Activated CD4-positive, alpha-beta memory T cell treated with anti-CD3 and anti-CD28 coated beads for 36 hours (primary cell): Measurements from ENCODE around the gene TTLL11. TPM values are rescaled to one million over a fixed set of nuclear protein-coding genes. Genes with fewer than 3 reads are reported as not detected.

Experiments used
- CTCF ChIA-PET: fragments of 350-600 bp; sonication (Branson Sonifier 250); formaldehyde crosslinking; loops from one replicate; lab custom pipeline; 2021; ENCODE audit warnings: antibody characterized with exemption, inconsistent platforms; lab: Charles Lee
- POLR2A ChIA-PET: fragments of 350-600 bp; sonication (Branson Sonifier 250); formaldehyde crosslinking; loops from one replicate; lab custom pipeline; 2021; ENCODE audit warnings: antibody characterized with exemption; lab: Charles Lee
- DNase-seq: peaks from one replicate; pipeline ENCODE4 v3.0.0-alpha.2; 2020
- H3K27ac Mint-ChIP-seq: one replicate; pipeline ENCODE4 v1.8.0; 2021; ENCODE audit warnings: mixed read lengths
- H3K27me3 Mint-ChIP-seq: one replicate; pipeline ENCODE4 v1.8.0; 2021; ENCODE audit warnings: mixed read lengths
- H3K36me3 Mint-ChIP-seq: one replicate; pipeline ENCODE4 v1.8.0; 2021; ENCODE audit warnings: mixed read lengths
- H3K4me1 Mint-ChIP-seq: one replicate; pipeline ENCODE4 v1.8.0; 2021; ENCODE audit warnings: low read depth, mixed read lengths
- H3K4me3 Mint-ChIP-seq: one replicate; pipeline ENCODE4 v1.8.0; 2021; ENCODE audit warnings: mild to moderate bottlenecking, mixed read lengths
- H3K9me3 Mint-ChIP-seq: one replicate; pipeline ENCODE4 v1.8.0; 2021; ENCODE audit warnings: mixed read lengths
- intact Hi-C: fragments of 100-400 bp; cut with micrococcal nuclease; formaldehyde crosslinking; loops from one replicate; pipeline ENCODE4 v1.15.1; 2023
- total RNA-seq, 2 experiments: library from RNA; stranded (reverse); gene quantifications; one replicate each; pipeline ENCODE4 v1.2.3, GENCODE V29; 2021

Gene TTLL11
- total RNA-seq, 2 experiments from 2014 or later = 0.97 TPM

GRCh38 chr9:122103985-122104384 is 10.9 kb upstream of the TTLL11 start:
- ChIA-PET POLR2A (no interaction called here), CTCF (interaction anchor here (0.6 kb wide), 1 partner anchor 247 kb away, joined by 3 read pairs; no protein-coding TSS in a partner anchor)
- Mint-ChIP-seq H3K4me1 (peaks cover 4% of the 10 kb centered on the region), H3K27me3 (peaks cover 4% of the 10 kb centered on the region), H3K27ac (no peak overlapping the region), H3K36me3 (peaks cover 5% of the 10 kb centered on the region), H3K9me3 (peaks cover 12% of the 10 kb centered on the region), H3K4me3 (no peak overlapping the region)
- intact Hi-C loops = no loop called here
- DNase-seq = no peak

- intact Hi-C loops = no loop called here
- Mint-ChIP-seq H3K4me1 (peaks cover 4% of the 10 kb centered on the region), H3K27me3 (peaks cover 4% of the 10 kb centered on the region), H3K4me3 (no peak overlapping the region), H3K27ac (no peak overlapping the region), H3K9me3 (peaks cover 12% of the 10 kb centered on the region), H3K36me3 (peaks cover 5% of the 10 kb centered on the region)
- CTCF ChIA-PET = interaction anchor here (1.2 to 2.9 kb wide), 5 partner anchors 14 to 248 kb away, joined by 3 to 36 read pairs (median 6); no protein-coding TSS in a partner anchor
- DNase-seq = no peak
- POLR2A ChIA-PET = no interaction called here
Measured at GRCh38 chr9:122102156-122102555, 9.0 kb upstream of the TTLL11 start.

DNA sequence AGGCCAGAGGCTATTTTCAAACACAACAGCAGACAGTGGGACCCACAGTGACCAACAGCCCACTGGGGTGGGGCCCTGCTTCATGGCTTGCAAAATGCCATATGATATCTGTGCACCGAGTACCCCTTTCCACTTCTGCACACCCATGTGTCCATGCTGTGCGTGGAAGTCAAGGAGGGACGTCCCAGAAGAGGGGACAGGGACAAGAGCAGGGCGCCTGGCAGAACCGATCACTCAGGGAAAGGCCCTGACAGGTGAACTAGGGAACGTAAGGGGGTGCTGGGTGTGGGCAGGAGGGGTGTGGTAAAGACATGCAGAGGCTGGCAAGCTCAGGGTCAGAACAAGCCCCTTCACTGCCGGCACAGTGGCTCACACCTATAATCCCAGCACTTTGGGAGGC is 7.6 kb upstream of the TTLL11 start:
- CTCF ChIA-PET = interaction anchor here (2.0 to 2.9 kb wide), 2 partner anchors 15 to 23 kb away, joined by 6 to 36 read pairs; no protein-coding TSS in a partner anchor
- POLR2A ChIA-PET = no interaction called here
- H3K9me3 Mint-ChIP-seq = peaks cover 12% of the 10 kb centered on the region
- DNase-seq = no peak
- peaks cover 5% of the 10 kb centered on the region for H3K36me3 Mint-ChIP-seq
- no peak overlapping the region for H3K27ac Mint-ChIP-seq
- H3K27me3 Mint-ChIP-seq = peaks cover 4% of the 10 kb centered on the region
- H3K4me3 Mint-ChIP-seq = no peak overlapping the region
- H3K4me1 Mint-ChIP-seq = peaks cover 4% of the 10 kb centered on the region
- intact Hi-C loops = no loop called here

GRCh38 chr9:122099271-122099869 is 6.3 kb upstream of the TTLL11 start:
- CTCF ChIA-PET = interaction anchor here (0.6 to 5.8 kb wide), 47 partner anchors 7 to 975 kb away, joined by 3 to 365 read pairs (median 4); partner anchors contain the start of genes MORN5, NDUFA8, PDCL and RBM18
- POLR2A ChIA-PET = interaction anchor here (0.9 to 1.3 kb wide), 2 partner anchors 23 to 26 kb away, joined by 3 to 4 read pairs; no protein-coding TSS in a partner anchor
- peaks cover 11% of the 10 kb centered on the region for H3K9me3 Mint-ChIP-seq
- H3K27ac Mint-ChIP-seq = no peak overlapping the region
- peak overlapping the region; percentile 58 for H3K4me3 Mint-ChIP-seq
- DNase-seq = peak; percentile 83
- intact Hi-C loops = loop anchor here (1.0 to 10.0 kb wide), 3 partner anchors 24 to 715 kb away; no protein-coding TSS in a partner anchor
- peaks cover 12% of the 10 kb centered on the region for H3K4me1 Mint-ChIP-seq
- peaks cover 8% of the 10 kb centered on the region for H3K27me3 Mint-ChIP-seq
- peaks cover 5% of the 10 kb centered on the region for H3K36me3 Mint-ChIP-seq

- ChIA-PET CTCF (interaction anchor here (0.6 to 5.8 kb wide), 15 partner anchors 9 to 718 kb away, joined by 3 to 365 read pairs (median 12); partner anchors contain the start of genes MORN5 and NDUFA8), POLR2A (interaction anchor here (1.1 kb wide), 1 partner anchor 167 kb away, joined by 3 read pairs; the partner anchor contains the start of genes MRRF and RBM18)
- DNase-seq = no peak
- Mint-ChIP-seq H3K27ac (no peak overlapping the region), H3K9me3 (no peaks in the 10 kb centered on the region), H3K4me1 (peaks cover 17% of the 10 kb centered on the region), H3K4me3 (no peak overlapping the region), H3K36me3 (no peaks in the 10 kb centered on the region), H3K27me3 (peaks cover 9% of the 10 kb centered on the region)
- intact Hi-C loops = loop anchor here (10.0 kb wide), 1 partner anchor 717 kb away; no protein-coding TSS in a partner anchor
Measured at GRCh38 chr9:122097679-122098315, 4.7 kb upstream of the TTLL11 start.

GRCh38 chr9:122096620-122097415 is 3.7 kb upstream of the TTLL11 start:
- ChIA-PET CTCF (interaction anchor here (0.9 to 5.8 kb wide), 12 partner anchors 9 to 722 kb away, joined by 3 to 365 read pairs (median 10); partner anchors contain the start of genes MORN5 and NDUFA8), POLR2A (no interaction called here)
- Mint-ChIP-seq H3K27me3 (peaks cover 9% of the 10 kb centered on the region), H3K4me3 (no peak overlapping the region), H3K36me3 (no peaks in the 10 kb centered on the region), H3K9me3 (no peaks in the 10 kb centered on the region), H3K27ac (no peak overlapping the region), H3K4me1 (peaks cover 22% of the 10 kb centered on the region)
- DNase-seq = no peak
- intact Hi-C loops = loop anchor here (10.0 kb wide), 1 partner anchor 718 kb away; no protein-coding TSS in a partner anchor

DNA sequence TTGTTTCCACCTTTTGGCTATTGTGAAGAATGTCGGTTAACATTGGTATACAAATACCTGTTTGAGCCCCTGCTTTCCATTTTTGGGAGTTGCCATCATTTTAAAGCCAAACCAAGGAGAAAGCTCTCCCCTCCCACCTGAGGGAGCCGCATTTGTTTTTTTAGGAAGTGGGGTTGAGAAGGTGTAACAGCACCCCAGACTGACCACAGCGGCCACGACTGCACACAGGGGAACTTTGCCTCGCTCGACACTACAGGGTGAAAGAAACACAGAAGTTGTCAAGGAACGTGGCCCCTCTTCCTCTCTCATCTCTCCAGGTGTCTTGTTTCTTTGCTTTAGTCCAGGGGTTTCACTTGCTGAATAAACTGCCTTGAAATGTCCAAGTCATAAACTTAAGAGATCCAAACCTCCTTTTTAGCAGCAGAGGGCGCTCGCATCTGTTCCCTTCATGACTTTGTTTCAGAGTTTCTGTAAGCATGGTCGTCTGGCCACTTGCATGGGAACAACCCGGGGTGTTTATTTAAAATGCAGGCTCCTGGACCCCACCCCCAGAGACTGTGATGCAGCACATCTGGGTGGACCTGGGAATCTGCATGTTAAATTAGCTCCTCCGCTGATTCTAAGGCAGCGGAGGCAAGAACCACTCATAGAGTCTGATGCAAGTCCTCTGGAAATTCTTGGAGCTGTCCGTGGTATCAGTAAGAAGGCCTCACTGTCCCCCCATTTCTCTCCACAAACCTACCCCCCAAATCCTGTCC is 2.1 kb upstream of the TTLL11 start:
- CTCF ChIA-PET = interaction anchor here (0.6 to 5.8 kb wide), 11 partner anchors 9 to 721 kb away, joined by 3 to 365 read pairs (median 3); no protein-coding TSS in a partner anchor
- intact Hi-C loops = loop anchor here (1.0 to 10.0 kb wide), 2 partner anchors 255 to 720 kb away; no protein-coding TSS in a partner anchor
- Mint-ChIP-seq H3K4me3 (no peak overlapping the region), H3K36me3 (peaks cover 5% of the 10 kb centered on the region), H3K4me1 (peaks cover 36% of the 10 kb centered on the region), H3K27ac (no peak overlapping the region), H3K27me3 (peaks cover 9% of the 10 kb centered on the region), H3K9me3 (no peaks in the 10 kb centered on the region)
- peak; percentile 62 for DNase-seq
- POLR2A ChIA-PET = no interaction called here

DNA sequence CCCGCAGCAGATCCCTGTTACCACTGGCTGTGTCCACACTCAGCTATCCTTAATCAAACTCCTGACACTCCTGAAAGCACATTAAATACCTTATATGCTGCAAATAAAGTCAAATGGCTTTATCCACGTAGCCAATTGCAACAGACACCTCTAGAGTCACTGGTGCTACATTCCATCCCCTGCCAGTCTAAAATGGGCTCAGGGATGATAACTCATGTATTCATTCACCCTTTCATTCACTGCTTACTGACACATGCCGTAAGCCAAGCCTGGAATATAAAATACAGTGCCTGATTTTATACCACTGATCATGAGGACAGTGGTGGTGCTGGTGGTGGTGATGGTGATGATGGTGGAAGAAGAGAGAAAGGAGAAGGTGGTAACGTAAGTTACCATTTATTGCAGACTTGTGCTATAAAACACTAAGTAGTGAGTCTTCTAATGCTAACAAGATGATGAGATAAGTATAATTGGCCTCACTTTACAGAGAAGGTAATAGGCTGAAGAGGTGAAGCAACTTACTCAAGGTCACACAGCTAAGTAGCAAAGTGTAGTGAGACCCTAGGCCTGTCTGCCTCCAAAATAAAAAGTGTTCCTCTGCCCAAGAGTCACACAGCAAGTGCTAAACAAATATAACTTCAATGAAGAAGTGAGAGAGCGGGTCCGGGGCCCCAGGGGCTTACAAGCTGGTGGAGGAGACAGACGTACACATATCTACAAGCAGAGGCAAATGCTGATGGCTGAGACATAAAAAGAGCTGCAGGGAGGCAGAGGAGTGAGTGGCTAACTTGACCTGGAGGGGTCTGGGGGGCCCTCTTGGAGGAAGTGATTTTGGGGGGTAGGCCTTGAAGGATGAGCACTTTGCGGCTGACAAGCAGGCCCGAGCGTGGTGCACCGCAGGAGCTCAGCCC is 1.2 kb downstream of the TTLL11 start:
- intact Hi-C loops = loop anchor here (5.0 to 10.0 kb wide), 2 partner anchors 723 to 1510 kb away; partner anchors contain the start of gene CDK5RAP2
- H3K4me3 Mint-ChIP-seq = peak overlapping the region; percentile 79
- CTCF ChIA-PET = interaction anchor here (0.9 to 1.9 kb wide), 5 partner anchors 20 to 97 kb away, joined by 3 to 10 read pairs (median 5); no protein-coding TSS in a partner anchor
- POLR2A ChIA-PET = interaction anchor here (2.6 kb wide), 1 partner anchor 173 kb away, joined by 11 read pairs; the partner anchor contains the start of genes MRRF and RBM18
- no peaks in the 10 kb centered on the region for H3K9me3 Mint-ChIP-seq
- peaks cover 5% of the 10 kb centered on the region for H3K27me3 Mint-ChIP-seq
- peaks cover 33% of the 10 kb centered on the region for H3K4me1 Mint-ChIP-seq
- no peak overlapping the region for H3K27ac Mint-ChIP-seq
- H3K36me3 Mint-ChIP-seq = peaks cover 6% of the 10 kb centered on the region
- no peak for DNase-seq

DNA sequence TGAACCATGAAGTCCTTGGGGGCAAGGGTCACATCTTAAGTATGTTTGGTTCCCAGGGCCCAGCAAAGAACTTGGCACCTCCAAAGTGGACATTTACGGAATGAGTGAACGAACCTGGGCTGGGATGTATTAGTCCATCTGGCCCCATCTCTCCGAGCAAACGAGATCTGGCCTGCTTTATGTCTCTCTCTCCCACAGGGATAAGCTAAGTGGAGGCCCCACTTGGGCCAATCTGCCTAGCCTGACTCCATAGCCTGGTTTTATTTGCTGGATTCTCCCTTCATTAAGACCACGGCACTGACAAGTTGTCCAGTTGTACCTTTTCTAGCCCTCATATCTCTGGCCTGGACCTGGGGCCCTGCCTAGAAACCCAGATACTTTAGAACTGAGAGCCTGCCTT is 2.1 kb downstream of the TTLL11 start:
- Mint-ChIP-seq H3K27me3 (peaks cover 5% of the 10 kb centered on the region), H3K9me3 (no peaks in the 10 kb centered on the region), H3K27ac (no peak overlapping the region), H3K4me3 (no peak overlapping the region), H3K36me3 (peaks cover 6% of the 10 kb centered on the region), H3K4me1 (peaks cover 33% of the 10 kb centered on the region)
- ChIA-PET POLR2A (interaction anchor here (2.6 kb wide), 1 partner anchor 174 kb away, joined by 11 read pairs; the partner anchor contains the start of genes MRRF and RBM18), CTCF (interaction anchor here (4.2 kb wide), 1 partner anchor 8 kb away, joined by 24 read pairs; no protein-coding TSS in a partner anchor)
- intact Hi-C loops = loop anchor here (5.0 to 10.0 kb wide), 2 partner anchors 724 to 1509 kb away; partner anchors contain the start of gene CDK5RAP2
- no peak for DNase-seq
